Measurements from ENCODE around the gene F2R. TPM values are rescaled to one million over a fixed set of nuclear protein-coding genes. Genes with fewer than 3 reads are reported as not detected.

Gene F2R
- total and polyA plus RNA-seq, 2 donors (not counting 3 experiments of a cell fraction or from before 2014, with no cell fraction given): 342 to 599 TPM

GRCh38 chr5:76693141-76693540, 22.8 kb upstream of the F2R start:
- intact Hi-C loops (cut with micrococcal nuclease): no loop called here
- Histone ChIP-seq H3K4me1 (ENCODE audit: control insufficient read depth, extremely low read depth, insufficient read depth, low read length) (peaks cover 86% of the 10 kb centered on the region), H2AFZ (ENCODE audit: low read depth, low read length) (no peak overlapping the region), H3K4me3 (replicated peaks in 1 of 3; ENCODE audit: insufficient read depth in 1 of 3, low read depth in 1 of 3, low read length in 3 of 3) (no peak overlapping the region), H3K4me2 (ENCODE audit: insufficient read depth, low read length) (no peak overlapping the region), H3K9me3 (replicated peaks; ENCODE audit: control insufficient read depth, insufficient read depth, low read length) (no peaks in the 10 kb centered on the region), H3K9me1 (replicated peaks; ENCODE audit: control insufficient read depth, extremely low read depth, insufficient read depth, low read length) (no peaks in the 10 kb centered on the region), H3K27me3 (ENCODE audit: control insufficient read depth in 2 of 2, insufficient read depth in 2 of 2, low read length in 2 of 2) (no peaks in the 10 kb centered on the region), H3K79me2 (ENCODE audit: control insufficient read depth, insufficient read depth, low read length) (no peaks in the 10 kb centered on the region), H4K20me1 (replicated peaks; ENCODE audit: control insufficient read depth, extremely low read depth, insufficient read depth, low read length) (no peaks in the 10 kb centered on the region), H3K27ac (ENCODE audit: insufficient read depth, low read depth, low read length) (peak overlapping the region; percentile 91), H3K36me3 (ENCODE audit: control insufficient read depth in 2 of 2, extremely low read depth in 1 of 2, insufficient read depth in 2 of 2, low read length in 2 of 2) (no peaks in the 10 kb centered on the region), H3K9ac (replicated peaks; ENCODE audit: extremely low read depth, insufficient read depth, low read length) (peak overlapping the region; percentile 67)
- DNase-seq (ENCODE audit: low read depth, low spot score): peak; percentile 41
- dilution Hi-C loops (cut with MboI; ENCODE audit: extremely low pct_ligation_motif_present, low sequenced_read_pairs): loop anchor here (25.0 kb wide), 1 partner anchor 119 kb away; the partner anchor contains the start of gene F2RL1
- FAIRE-seq: no peak
- ChIA-PET POLR2A (interaction anchor here (1.0 to 1.2 kb wide), 2 partner anchors 51 to 81 kb away, joined by 3 to 9 read pairs; no protein-coding TSS in a partner anchor), CTCF (interaction anchor here (0.6 to 7.1 kb wide), 5 partner anchors 11 to 92 kb away, joined by 3 to 41 read pairs (median 4); no protein-coding TSS in a partner anchor)
- BruUV-seq (replicated peaks): no TSS peak
- TF ChIP-seq CTCF (IDR thresholded peaks at IDR 0.05; ENCODE audit: extremely low read depth in 1 of 2, insufficient read depth in 1 of 2, low read depth in 1 of 2, low read length in 2 of 2): no peak
- TF ChIP-seq MAX (IDR thresholded peaks at IDR 0.05; ENCODE audit: insufficient read depth, insufficient read length): no peak
- no peak for TF ChIP-seq POLR2A (IDR thresholded peaks at IDR 0.05; ENCODE audit: low read depth, low read length)
- TF ChIP-seq JUN (IDR thresholded peaks at IDR 0.05; ENCODE audit: borderline replicate concordance, insufficient read depth, insufficient read length, low read depth): no peak
- TF ChIP-seq GATA2 (IDR thresholded peaks at IDR 0.05; ENCODE audit: insufficient read depth, insufficient read length, low read depth, low read length): no peak
- no peak for TF ChIP-seq EZH2 (IDR thresholded peaks at IDR 0.05; ENCODE audit: borderline replicate concordance, low read depth, low read length, severe bottlenecking)
- no peak for TF ChIP-seq MYC (IDR thresholded peaks at IDR 0.05; ENCODE audit: low read depth, low read length)
- no peak for TF ChIP-seq FOS (IDR thresholded peaks at IDR 0.05; ENCODE audit: borderline replicate concordance, insufficient read depth, low read length)
- TF ChIP-seq POLR2AphosphoS5 (IDR thresholded peaks at IDR 0.05; ENCODE audit: insufficient read depth, low read depth, low read length): no peak

Data from endothelial cell of umbilical vein (primary cell).